Lung (tissue), 12 donors: Measurements from ENCODE around the gene ISOC1. TPM values are rescaled to one million over a fixed set of nuclear protein-coding genes. Genes with fewer than 3 reads are reported as not detected.

Experiments
- ATAC-seq: fragments of 200-7000 bp; cut with Tn5 transposase; one replicate; pipeline ENCODE4 v1.9.1; 2020; ENCODE audit warnings: moderate number of reproducible peaks; ENCODE audit not compliant: insufficient read depth, low FRiP score
- DNase-seq, 3 donors: peaks; one replicate each; pipeline ENCODE4 v3.0.0-alpha.2; 2013 to 2017
- H3K27ac ChIP-seq, 2 donors: one replicate each; pipeline ENCODE4 v1.5.1; 2013; ENCODE audit warnings: mild to moderate bottlenecking in 2 of 2, moderate library complexity in 2 of 2, control low read depth in 1 of 2, inconsistent platforms in 1 of 2, low read depth in 1 of 2, low read length in 1 of 2
- H3K27me3 ChIP-seq, 3 donors: one replicate each; pipeline ENCODE4 v1.5.1; 2013; ENCODE audit warnings: low read length in 2 of 3; ENCODE audit not compliant: control insufficient read depth in 3 of 3, insufficient read depth in 3 of 3
- H3K36me3 ChIP-seq, 4 donors: one replicate each; pipeline ENCODE4 v1.5.1; 2013; ENCODE audit warnings: low read length in 4 of 4, mild to moderate bottlenecking in 1 of 4, moderate library complexity in 1 of 4; ENCODE audit not compliant: control insufficient read depth in 4 of 4, insufficient read depth in 4 of 4
- H3K4me1 ChIP-seq, 5 donors: one replicate each; pipeline ENCODE4 v1.5.1; 2013; ENCODE audit warnings: low read length in 5 of 5, mild to moderate bottlenecking in 2 of 5, moderate library complexity in 1 of 5; ENCODE audit not compliant: control insufficient read depth in 5 of 5, insufficient read depth in 5 of 5
- H3K4me3 ChIP-seq: one replicate; pipeline ENCODE4 v1.5.1; 2013; ENCODE audit warnings: mild to moderate bottlenecking, control low read depth, moderate library complexity
- H3K9ac ChIP-seq, 2 donors: one replicate each; pipeline ENCODE4 v1.5.1; 2013; ENCODE audit warnings: low read length in 2 of 2, control low read depth in 1 of 2; ENCODE audit not compliant: insufficient read depth in 1 of 2
- H3K9me3 ChIP-seq, 4 donors: one replicate each; pipeline ENCODE4 v1.5.1; 2013; ENCODE audit warnings: low read length in 3 of 4, mild to moderate bottlenecking in 1 of 4, moderate library complexity in 1 of 4; ENCODE audit not compliant: control insufficient read depth in 4 of 4, insufficient read depth in 3 of 4
- WGBS, 2 donors: extraction: QIAGEN DNeasy Blood & Tissue Kit; methylation state at CpG; one replicate each; pipeline ENCODE4 v1.1.7; 2013; 5-methylcytosine and 5-hydroxymethylcytosine counted together
- polyA plus RNA-seq, 2 donors: library from polyadenylated mRNA; stranded (reverse); fragments of 200-250 nt; gene quantifications; one replicate each; pipeline ENCODE4 v1.2.1, GENCODE V29; 2013
- total RNA-seq, 2 donors: library from RNA; depleted of rRNA in 1 of 2; stranded (reverse); fragments of >200 nt in 1 of 2; gene quantifications; one replicate each; pipeline ENCODE4 v1.2.1, GENCODE V29; 2014 to 2021
- TF ChIP-seq, protein P1 (sequence below): IDR thresholded peaks from 2 replicates; pipeline ENCODE4 v1.5.1; 2012; ENCODE audit warnings: mild to moderate bottlenecking; ENCODE audit errors: control extremely low read depth, extremely low read depth
- donor health status: control.
- donor health status: control.
- donor health status: Bipolar disorder and iron deficiency.
- donor health status: healthy.
- donor health status: DM: yes; HTN: yes; CAD: no.

The ISOC1 gene
- total and polyA plus RNA-seq, 4 donors: 13.4 to 34.8 (median 17.6) TPM

- Histone ChIP-seq H3K9ac (no peak overlapping the region), H3K27me3 (no peaks in the 10 kb centered on the region), H3K4me3 (no peak overlapping the region), H3K36me3 (no peaks in the 10 kb centered on the region), H3K4me1 (peaks cover 0 to 11% (median 3%) of the 10 kb centered on the region in 5 donors), H3K9me3 (peaks cover 0 to 5% (median under 1%) of the 10 kb centered on the region in 4 donors), H3K27ac (no peak overlapping the region)
- TF ChIP-seq, protein P1, sequence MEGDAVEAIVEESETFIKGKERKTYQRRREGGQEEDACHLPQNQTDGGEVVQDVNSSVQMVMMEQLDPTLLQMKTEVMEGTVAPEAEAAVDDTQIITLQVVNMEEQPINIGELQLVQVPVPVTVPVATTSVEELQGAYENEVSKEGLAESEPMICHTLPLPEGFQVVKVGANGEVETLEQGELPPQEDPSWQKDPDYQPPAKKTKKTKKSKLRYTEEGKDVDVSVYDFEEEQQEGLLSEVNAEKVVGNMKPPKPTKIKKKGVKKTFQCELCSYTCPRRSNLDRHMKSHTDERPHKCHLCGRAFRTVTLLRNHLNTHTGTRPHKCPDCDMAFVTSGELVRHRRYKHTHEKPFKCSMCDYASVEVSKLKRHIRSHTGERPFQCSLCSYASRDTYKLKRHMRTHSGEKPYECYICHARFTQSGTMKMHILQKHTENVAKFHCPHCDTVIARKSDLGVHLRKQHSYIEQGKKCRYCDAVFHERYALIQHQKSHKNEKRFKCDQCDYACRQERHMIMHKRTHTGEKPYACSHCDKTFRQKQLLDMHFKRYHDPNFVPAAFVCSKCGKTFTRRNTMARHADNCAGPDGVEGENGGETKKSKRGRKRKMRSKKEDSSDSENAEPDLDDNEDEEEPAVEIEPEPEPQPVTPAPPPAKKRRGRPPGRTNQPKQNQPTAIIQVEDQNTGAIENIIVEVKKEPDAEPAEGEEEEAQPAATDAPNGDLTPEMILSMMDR: no peak
- WGBS, 2 donors: 55 to 83% methylated on average over 2 of the region's 2 CpGs
- DNase-seq (peak in 2 of 3 donors; percentile 25 to 26), ATAC-seq (no peak)
Observed at GRCh38 chr5:129049126-129049799, 45.3 kb upstream of the ISOC1 start.

DNA sequence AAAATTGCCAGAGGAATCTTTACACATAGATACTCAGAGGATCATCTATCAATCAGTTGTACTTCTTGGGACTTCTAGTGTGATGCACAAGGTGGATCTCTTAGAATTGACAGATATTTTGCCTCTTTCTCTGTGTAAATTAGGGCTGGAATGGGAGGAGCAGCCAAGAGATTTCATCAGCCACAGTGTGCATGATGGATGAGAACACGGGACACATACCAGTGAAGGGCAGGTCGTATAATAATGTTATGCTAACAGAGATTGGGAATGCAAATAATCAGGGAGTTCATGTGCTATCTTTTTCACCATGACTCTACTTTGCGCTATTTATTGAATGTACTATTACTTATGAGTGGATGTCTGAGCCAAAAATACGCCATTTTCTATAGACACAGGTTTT is 43.3 kb upstream of the ISOC1 start:
- no peaks in the 10 kb centered on the region for H3K27me3 ChIP-seq

DNA sequence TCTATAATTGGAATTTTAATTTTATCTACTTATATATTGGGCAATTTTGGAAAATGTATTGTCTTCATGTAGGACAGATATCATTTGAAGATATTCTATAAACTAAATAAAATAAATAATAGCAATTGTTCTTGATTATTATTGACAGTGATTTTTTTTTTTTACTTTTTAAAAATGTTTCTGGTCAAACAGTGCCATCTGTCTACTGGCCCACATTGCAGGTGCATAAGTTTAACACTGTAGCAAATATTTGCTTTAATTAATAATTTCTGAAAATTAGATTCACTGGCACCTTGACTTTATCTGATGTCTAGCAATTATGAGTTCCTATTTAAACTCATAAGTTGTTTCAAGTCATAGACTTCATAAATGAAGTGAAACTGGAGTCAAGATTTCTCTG is 41.1 kb upstream of the ISOC1 start:
- Histone ChIP-seq H3K9ac (no peak overlapping the region), H3K27me3 (no peaks in the 10 kb centered on the region), H3K9me3 (peaks cover 0 to 4% (median 0%) of the 10 kb centered on the region in 4 donors), H3K36me3 (no peaks in the 10 kb centered on the region), H3K4me3 (no peak overlapping the region), H3K4me1 (peaks cover 0 to 9% (median 3%) of the 10 kb centered on the region in 5 donors), H3K27ac (no peak overlapping the region)
- TF ChIP-seq, protein P1: no peak
- ATAC-seq (no peak), DNase-seq (no peak)

More for the DNA sequence above, 43.3 kb upstream of the ISOC1 start:
- Histone ChIP-seq H3K4me3 (no peak overlapping the region), H3K9ac (no peak overlapping the region), H3K9me3 (peaks cover 0 to 2% (median 0%) of the 10 kb centered on the region in 4 donors), H3K27ac (no peak overlapping the region), H3K4me1 (peaks cover 0 to 11% (median 3%) of the 10 kb centered on the region in 5 donors), H3K36me3 (no peaks in the 10 kb centered on the region)
- TF ChIP-seq, protein P1: no peak
- ATAC-seq (no peak), DNase-seq (no peak)
- WGBS, 2 donors: 47 to 87% methylated on average over 4 of the region's 4 CpGs
